HepG2 (cell line): Measurements from ENCODE around the gene GSTM4. TPM values are rescaled to one million over a fixed set of nuclear protein-coding genes. Genes with fewer than 3 reads are reported as not detected.

Experiments used
- ATAC-seq: fragments of 200-7000 bp; cut with Tn5 transposase; 3 replicates; pipeline ENCODE4 v1.9.1; 2020; ENCODE audit warnings: mild to moderate bottlenecking, moderate library complexity
- BruUV-seq: library from RNA; stranded (reverse); fragments of 400-500 nt; replicated peaks from 2 replicates; lab custom pipeline; 2021; lab: Mats Ljungman, UMichigan
- CTCF ChIA-PET: fragments of 300-600 bp; formaldehyde crosslinking; extraction: SDS; loops from one replicate; lab custom pipeline; 2021; ENCODE audit warnings: low total read pairs, inconsistent platforms, low intra/inter-chr PET ratio; lab: Yijun Ruan, JAX
- POLR2A ChIA-PET: fragments of 350-600 bp; sonication (Branson Sonifier 250); formaldehyde crosslinking; loops from one replicate; lab custom pipeline; 2020; ENCODE audit warnings: antibody characterized with exemption, inconsistent platforms; lab: Yijun Ruan, JAX
- DNase-seq: peaks from one replicate; pipeline ENCODE4 v3.0.0-alpha.2; 2015; ENCODE audit warnings: low spot score
- FAIRE-seq: peaks from 3 replicates; lab custom pipeline; 2011; peaks lifted over from hg19 to GRCh38; lab: Jason Lieb, UNC
- H2AFZ ChIP-seq: one replicate; pipeline ENCODE4 v1.6.1; 2011; ENCODE audit warnings: low read length, inconsistent platforms
- H3K27ac ChIP-seq: fragments of 300-600 bp; 3 replicates; pipeline ENCODE4 v1.8.0; 2011; ENCODE audit warnings: mixed run types, mild to moderate bottlenecking, mixed read lengths, low read length, inconsistent platforms; ENCODE audit not compliant: insufficient read depth; ENCODE audit errors: extremely low read length
- H3K27me3 ChIP-seq, 2 experiments: fragments of 200-600 bp in 1 of 2; 2 replicates in 1 of 2; 3 replicates in 1 of 2; pipeline versions ENCODE4 v1.6.0 to v1.8.0; 2011; ENCODE audit warnings: low read length in 2 of 2, mild to moderate bottlenecking in 2 of 2, moderate library complexity in 2 of 2, inconsistent platforms in 1 of 2; ENCODE audit not compliant: insufficient read depth in 2 of 2, control insufficient read depth in 1 of 2
- H3K36me3 ChIP-seq, 2 experiments: fragments of 200-600 bp in 1 of 2; replicated peaks in 1 of 2; 2 replicates in 1 of 2; 3 replicates in 1 of 2; pipeline versions ENCODE4 v1.5.1 to v1.8.0; 2011; ENCODE audit warnings: low read length in 2 of 2, inconsistent platforms in 1 of 2; ENCODE audit not compliant: insufficient read depth in 2 of 2, control insufficient read depth in 1 of 2
- H3K4me1 ChIP-seq: 2 replicates; pipeline ENCODE4 v1.5.1; 2012; ENCODE audit warnings: low read length, inconsistent platforms; ENCODE audit not compliant: insufficient read depth
- H3K4me2 ChIP-seq: 2 replicates; pipeline ENCODE4 v1.6.0; 2011; ENCODE audit warnings: low read depth, low read length, inconsistent platforms
- H3K4me3 ChIP-seq, 3 experiments: fragments of 200-600 bp in 1 of 3; sonication (generic), shearing (Covaris generic) in 1 of 3; replicated peaks in 1 of 3; 2 replicates each; pipeline ENCODE4 v1.5.1; 2011 to 2016; ENCODE audit warnings: low read length in 3 of 3, inconsistent platforms in 2 of 3, low read depth in 2 of 3, mild to moderate bottlenecking in 2 of 3, control low read depth in 1 of 3, mixed read lengths in 1 of 3; ENCODE audit not compliant: insufficient read depth in 1 of 3
- H3K79me2 ChIP-seq: one replicate; pipeline ENCODE4 v1.6.1; 2011; ENCODE audit warnings: low read length, inconsistent platforms; ENCODE audit not compliant: insufficient read depth
- H3K9ac ChIP-seq: 2 replicates; pipeline ENCODE4 v1.6.0; 2011; ENCODE audit warnings: mild to moderate bottlenecking, low read depth, low read length, inconsistent platforms; ENCODE audit not compliant: insufficient read depth
- H3K9me3 ChIP-seq: 2 replicates; pipeline ENCODE4 v1.5.1; 2012; ENCODE audit warnings: mild to moderate bottlenecking, low read length
- H4K20me1 ChIP-seq: 2 replicates; pipeline ENCODE4 v1.6.0; 2011; ENCODE audit warnings: inconsistent platforms, mild to moderate bottlenecking, low read length, moderate library complexity; ENCODE audit not compliant: insufficient read depth
- AGO1 ChIP-seq: fragments of 200-400 bp; formaldehyde crosslinking; IDR thresholded peaks from 2 replicates; pipeline ENCODE4 v1.6.1; 2017; ENCODE audit warnings: mild to moderate bottlenecking, low read depth, low read length, moderate library complexity; ENCODE audit not compliant: poor library complexity, severe bottlenecking
- GATAD1 ChIP-seq: IDR thresholded peaks from 2 replicates; pipeline ENCODE4 v1.6.1; 2016; ENCODE audit warnings: missing genetic modification reagents, missing compliant biosample characterization
- GTF3A ChIP-seq: sonication (generic); formaldehyde crosslinking; conservative IDR thresholded peaks from 2 replicates; pipeline ENCODE4 v1.4.0; 2020; ENCODE audit warnings: mild to moderate bottlenecking, missing genetic modification reagents
- KMT2A ChIP-seq: sonication (generic); formaldehyde crosslinking; IDR thresholded peaks from 2 replicates; pipeline ENCODE4 v1.4.0; 2020; ENCODE audit warnings: missing genetic modification reagents
- SP5 ChIP-seq: IDR thresholded peaks from 2 replicates; pipeline ENCODE4 v1.6.1; 2016; ENCODE audit warnings: low read depth, borderline replicate concordance
- ZNF234 ChIP-seq: sonication (generic); formaldehyde crosslinking; conservative IDR thresholded peaks from 2 replicates; pipeline ENCODE4 v1.5.1; 2020; ENCODE audit warnings: mild to moderate bottlenecking, missing genetic modification reagents
- ZSCAN20 ChIP-seq: sonication (generic); formaldehyde crosslinking; IDR thresholded peaks from 2 replicates; pipeline ENCODE4 v1.4.0; 2020; ENCODE audit warnings: missing genetic modification reagents, mild to moderate bottlenecking, borderline replicate concordance
- WGBS: methylation state at CpG from one replicate; pipeline ENCODE4 v1.1.6; 2017; ENCODE audit warnings: low lambda C conversion rate; 5-methylcytosine and 5-hydroxymethylcytosine counted together
- in situ Hi-C: cut with HindIII; loops from 2 replicates; pipeline ENCODE4 v1.10.0; 2017; ENCODE audit warnings: low pct_unique_long_range_greater_than_20kb; ENCODE audit not compliant: extremely low pct_ligation_motif_present
- intact Hi-C: fragments of 100-400 bp; cut with micrococcal nuclease; formaldehyde crosslinking; loops from one replicate; pipeline ENCODE4 v1.10.0; 2022; ENCODE audit not compliant: unreplicated experiment
- polyA plus RNA-seq, 8 experiments: library from polyadenylated mRNA; depleted of rRNA in 3 of 8; stranded (reverse) in 7 of 8; unstranded in 1 of 8; fragments of >200 nt; fragmentation: Illumina TruSeq in 4 of 8; extraction: Trizol in 4 of 8; gene quantifications; 2 replicates each; pipeline versions ENCODE4 v1.2.1 to v1.2.3, GENCODE V29; 2011 to 2016; ENCODE audit warnings: low read depth in 4 of 8, missing spikeins in 1 of 8, mixed read lengths in 1 of 8; ENCODE audit not compliant: insufficient read depth in 1 of 8
- total RNA-seq, 5 experiments: library from RNA; depleted of rRNA; stranded (reverse); fragments of >200 nt; fragmentation: Illumina TruSeq; extraction: Trizol; gene quantifications; 2 replicates each; pipeline ENCODE4 v1.2.3, GENCODE V29; 2016; ENCODE audit warnings: low read depth in 1 of 5
- TF ChIP-seq, protein P1 (sequence below): sonication (generic); formaldehyde crosslinking; IDR thresholded peaks from 2 replicates; pipeline ENCODE4 v1.4.0; 2020; ENCODE audit warnings: mild to moderate bottlenecking, low read depth, missing genetic modification reagents
- TF ChIP-seq, protein P2 (sequence below): sonication (generic); formaldehyde crosslinking; IDR thresholded peaks from 2 replicates; pipeline ENCODE4 v1.5.1; 2020; ENCODE audit warnings: mild to moderate bottlenecking, missing genetic modification reagents, moderate library complexity
- TF ChIP-seq, protein P3 (sequence below): sonication (generic); formaldehyde crosslinking; IDR thresholded peaks from 2 replicates; pipeline ENCODE4 v1.5.0; 2020; ENCODE audit warnings: mild to moderate bottlenecking, missing genetic modification reagents, borderline replicate concordance
- TF ChIP-seq, protein P4 (sequence below): fragments of 450-650 bp; IDR thresholded peaks from 2 replicates; pipeline ENCODE4 v1.6.1; 2017

The GSTM4 gene
- total and polyA plus RNA-seq, 2 of the 13 experiments (the other 11 are each of a cell fraction or from before 2014, with no cell fraction given) = 25.3 to 40.8 TPM

DNA sequence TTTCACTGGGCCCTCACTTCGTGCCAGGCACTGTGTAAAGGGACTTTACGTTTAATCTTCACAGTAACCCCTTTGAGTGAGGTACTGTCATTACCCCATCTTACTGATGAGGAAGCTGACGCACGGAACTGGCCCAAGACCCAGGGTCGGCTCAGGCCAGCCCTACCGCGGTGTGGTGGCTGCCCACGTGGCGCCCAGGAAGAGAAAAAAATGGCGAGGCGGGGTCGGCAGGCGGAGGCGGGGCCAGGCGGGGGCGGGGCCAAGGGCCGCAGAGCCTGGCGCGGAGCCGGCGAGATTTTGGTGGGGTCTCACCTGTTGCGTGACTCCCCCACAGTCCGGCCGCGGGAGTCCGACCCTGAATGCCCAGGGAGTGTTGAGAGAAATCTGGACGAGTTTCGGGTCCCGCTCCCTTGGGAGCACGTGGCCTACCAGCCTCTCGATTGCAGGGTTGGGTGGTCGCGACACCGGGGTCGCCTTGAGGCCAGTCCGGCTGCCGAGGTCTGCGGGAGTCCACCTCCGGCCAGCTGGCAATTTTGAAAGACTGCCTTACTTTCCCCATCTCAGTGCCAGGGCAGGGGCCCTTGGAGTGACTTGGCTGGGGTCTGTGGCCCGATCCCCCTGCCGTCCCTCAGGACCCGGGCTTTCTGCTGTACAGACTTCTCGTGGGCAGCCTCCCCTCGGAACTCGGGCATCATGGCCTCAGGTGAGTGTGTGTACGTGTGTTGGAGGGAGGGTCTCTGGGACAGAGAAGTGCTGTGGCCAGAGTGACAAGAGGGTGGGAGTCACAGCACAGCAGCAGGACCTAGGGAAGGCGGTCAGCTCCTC, 36.1 kb upstream of the GSTM4 start, which contains the start of the genes AMPD2 and GNAT2:
Gene AMPD2 (plus strand): TSS at position 262 of the 825 bp plus-strand sequence. CDS start 1,339 bp downstream, outside the sequence.
Gene GNAT2 (minus strand): TSS at position 41 of the 825 bp plus-strand sequence. CDS start 6,746 bp downstream, outside the sequence.
- Histone ChIP-seq H3K27ac (peak within 1 kb of the TSS; percentile 92), H3K27me3 (no peaks in the 10 kb centered on the region; a peak in 1 of 5 replicates), H2AFZ (peak within 1 kb of the TSS; percentile 39), H3K9me3 (no peaks in the 10 kb centered on the region), H3K4me3 (peak within 1 kb of the TSS; percentile 71 to 89 (median 80)), H3K4me1 (peaks cover 68% of the 10 kb centered on the region), H3K36me3 (peaks cover 4 to 7% of the 10 kb centered on the region in 2 experiments; a peak in 2 of 5 replicates), H4K20me1 (peaks cover 35% of the 10 kb centered on the region), H3K9ac (peak within 1 kb of the TSS; percentile 87), H3K4me2 (peak within 1 kb of the TSS; percentile 92), H3K79me2 (peaks cover 53% of the 10 kb centered on the region)
- ChIA-PET POLR2A (interaction anchor here (0.8 to 2.7 kb wide), 8 partner anchors 10 to 194 kb away, joined by 3 to 36 read pairs (median 8); partner anchors contain the start of gene GNAI3), CTCF (no interaction called here)
- in situ Hi-C loops (loop anchor here (5.0 kb wide), 1 partner anchor 72 kb away; the partner anchor contains the start of gene GNAI3), intact Hi-C loops (loop anchor here (1.0 kb wide), 1 partner anchor 71 kb away; the partner anchor contains the start of gene GNAI3)
- BruUV-seq = TSS peak; percentile 76
- ATAC-seq (peak; percentile 58), DNase-seq (peak; percentile 69), FAIRE-seq (peak; percentile 54)
- 3% methylated on average over 8 of the region's 47 CpGs for WGBS
- TF ChIP-seq SP5 (CRISPR knock-in tag) (peak; percentile 44; the same call in 1 of the 2 replicates), ZNF234 (CRISPR knock-in tag) (no peak; the same call in 1 of the 2 replicates), AGO1 (no peak), KMT2A (CRISPR knock-in tag) (no peak; the same call in 1 of the 2 replicates), GTF3A (CRISPR knock-in tag) (no peak), ZSCAN20 (CRISPR knock-in tag) (0 out of 2 replicates have a peak, but pooled peaks have one; percentile 65), GATAD1 (CRISPR knock-in tag) (peak; percentile 21; the same call in 1 of the 2 replicates)
- TF ChIP-seq, protein P1, sequence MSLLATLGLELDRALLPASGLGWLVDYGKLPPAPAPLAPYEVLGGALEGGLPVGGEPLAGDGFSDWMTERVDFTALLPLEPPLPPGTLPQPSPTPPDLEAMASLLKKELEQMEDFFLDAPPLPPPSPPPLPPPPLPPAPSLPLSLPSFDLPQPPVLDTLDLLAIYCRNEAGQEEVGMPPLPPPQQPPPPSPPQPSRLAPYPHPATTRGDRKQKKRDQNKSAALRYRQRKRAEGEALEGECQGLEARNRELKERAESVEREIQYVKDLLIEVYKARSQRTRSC (CRISPR knock-in tag) = no peak
- TF ChIP-seq, protein P2, sequence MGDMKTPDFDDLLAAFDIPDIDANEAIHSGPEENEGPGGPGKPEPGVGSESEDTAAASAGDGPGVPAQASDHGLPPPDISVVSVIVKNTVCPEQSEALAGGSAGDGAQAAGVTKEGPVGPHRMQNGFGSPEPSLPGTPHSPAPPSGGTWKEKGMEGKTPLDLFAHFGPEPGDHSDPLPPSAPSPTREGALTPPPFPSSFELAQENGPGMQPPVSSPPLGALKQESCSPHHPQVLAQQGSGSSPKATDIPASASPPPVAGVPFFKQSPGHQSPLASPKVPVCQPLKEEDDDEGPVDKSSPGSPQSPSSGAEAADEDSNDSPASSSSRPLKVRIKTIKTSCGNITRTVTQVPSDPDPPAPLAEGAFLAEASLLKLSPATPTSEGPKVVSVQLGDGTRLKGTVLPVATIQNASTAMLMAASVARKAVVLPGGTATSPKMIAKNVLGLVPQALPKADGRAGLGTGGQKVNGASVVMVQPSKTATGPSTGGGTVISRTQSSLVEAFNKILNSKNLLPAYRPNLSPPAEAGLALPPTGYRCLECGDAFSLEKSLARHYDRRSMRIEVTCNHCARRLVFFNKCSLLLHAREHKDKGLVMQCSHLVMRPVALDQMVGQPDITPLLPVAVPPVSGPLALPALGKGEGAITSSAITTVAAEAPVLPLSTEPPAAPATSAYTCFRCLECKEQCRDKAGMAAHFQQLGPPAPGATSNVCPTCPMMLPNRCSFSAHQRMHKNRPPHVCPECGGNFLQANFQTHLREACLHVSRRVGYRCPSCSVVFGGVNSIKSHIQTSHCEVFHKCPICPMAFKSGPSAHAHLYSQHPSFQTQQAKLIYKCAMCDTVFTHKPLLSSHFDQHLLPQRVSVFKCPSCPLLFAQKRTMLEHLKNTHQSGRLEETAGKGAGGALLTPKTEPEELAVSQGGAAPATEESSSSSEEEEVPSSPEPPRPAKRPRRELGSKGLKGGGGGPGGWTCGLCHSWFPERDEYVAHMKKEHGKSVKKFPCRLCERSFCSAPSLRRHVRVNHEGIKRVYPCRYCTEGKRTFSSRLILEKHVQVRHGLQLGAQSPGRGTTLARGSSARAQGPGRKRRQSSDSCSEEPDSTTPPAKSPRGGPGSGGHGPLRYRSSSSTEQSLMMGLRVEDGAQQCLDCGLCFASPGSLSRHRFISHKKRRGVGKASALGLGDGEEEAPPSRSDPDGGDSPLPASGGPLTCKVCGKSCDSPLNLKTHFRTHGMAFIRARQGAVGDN (CRISPR knock-in tag) = peak; percentile 88
- TF ChIP-seq, protein P3, sequence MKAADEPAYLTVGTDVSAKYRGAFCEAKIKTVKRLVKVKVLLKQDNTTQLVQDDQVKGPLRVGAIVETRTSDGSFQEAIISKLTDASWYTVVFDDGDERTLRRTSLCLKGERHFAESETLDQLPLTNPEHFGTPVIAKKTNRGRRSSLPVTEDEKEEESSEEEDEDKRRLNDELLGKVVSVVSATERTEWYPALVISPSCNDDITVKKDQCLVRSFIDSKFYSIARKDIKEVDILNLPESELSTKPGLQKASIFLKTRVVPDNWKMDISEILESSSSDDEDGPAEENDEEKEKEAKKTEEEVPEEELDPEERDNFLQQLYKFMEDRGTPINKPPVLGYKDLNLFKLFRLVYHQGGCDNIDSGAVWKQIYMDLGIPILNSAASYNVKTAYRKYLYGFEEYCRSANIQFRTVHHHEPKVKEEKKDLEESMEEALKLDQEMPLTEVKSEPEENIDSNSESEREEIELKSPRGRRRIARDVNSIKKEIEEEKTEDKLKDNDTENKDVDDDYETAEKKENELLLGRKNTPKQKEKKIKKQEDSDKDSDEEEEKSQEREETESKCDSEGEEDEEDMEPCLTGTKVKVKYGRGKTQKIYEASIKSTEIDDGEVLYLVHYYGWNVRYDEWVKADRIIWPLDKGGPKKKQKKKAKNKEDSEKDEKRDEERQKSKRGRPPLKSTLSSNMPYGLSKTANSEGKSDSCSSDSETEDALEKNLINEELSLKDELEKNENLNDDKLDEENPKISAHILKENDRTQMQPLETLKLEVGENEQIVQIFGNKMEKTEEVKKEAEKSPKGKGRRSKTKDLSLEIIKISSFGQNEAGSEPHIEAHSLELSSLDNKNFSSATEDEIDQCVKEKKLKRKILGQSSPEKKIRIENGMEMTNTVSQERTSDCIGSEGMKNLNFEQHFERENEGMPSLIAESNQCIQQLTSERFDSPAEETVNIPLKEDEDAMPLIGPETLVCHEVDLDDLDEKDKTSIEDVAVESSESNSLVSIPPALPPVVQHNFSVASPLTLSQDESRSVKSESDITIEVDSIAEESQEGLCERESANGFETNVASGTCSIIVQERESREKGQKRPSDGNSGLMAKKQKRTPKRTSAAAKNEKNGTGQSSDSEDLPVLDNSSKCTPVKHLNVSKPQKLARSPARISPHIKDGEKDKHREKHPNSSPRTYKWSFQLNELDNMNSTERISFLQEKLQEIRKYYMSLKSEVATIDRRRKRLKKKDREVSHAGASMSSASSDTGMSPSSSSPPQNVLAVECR (CRISPR knock-in tag) = peak; percentile 87
- TF ChIP-seq, protein P4, sequence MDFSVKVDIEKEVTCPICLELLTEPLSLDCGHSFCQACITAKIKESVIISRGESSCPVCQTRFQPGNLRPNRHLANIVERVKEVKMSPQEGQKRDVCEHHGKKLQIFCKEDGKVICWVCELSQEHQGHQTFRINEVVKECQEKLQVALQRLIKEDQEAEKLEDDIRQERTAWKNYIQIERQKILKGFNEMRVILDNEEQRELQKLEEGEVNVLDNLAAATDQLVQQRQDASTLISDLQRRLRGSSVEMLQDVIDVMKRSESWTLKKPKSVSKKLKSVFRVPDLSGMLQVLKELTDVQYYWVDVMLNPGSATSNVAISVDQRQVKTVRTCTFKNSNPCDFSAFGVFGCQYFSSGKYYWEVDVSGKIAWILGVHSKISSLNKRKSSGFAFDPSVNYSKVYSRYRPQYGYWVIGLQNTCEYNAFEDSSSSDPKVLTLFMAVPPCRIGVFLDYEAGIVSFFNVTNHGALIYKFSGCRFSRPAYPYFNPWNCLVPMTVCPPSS = no peak
